WTC11 (cell line): ENCODE results near the gene SUCLG2. TPM values are rescaled to one million over a fixed set of nuclear protein-coding genes. Genes with fewer than 3 reads are reported as not detected.
A peak's percentile ranks its signal among the peaks of the same experiment; 100 is the strongest.
"Not testable (repeated sequence)": the region's sequence is repeated elsewhere in the genome, so short reads cannot be mapped to it uniquely, and the experiment has no call there.

Experiments used
- ATAC-seq: fragments of 200-7000 bp; cut with Tn5 transposase; 2 replicates; pipeline ENCODE4 v1.10.0; 2021; ENCODE audit warnings: mild to moderate bottlenecking, moderate library complexity
- CTCF ChIA-PET: fragments of 300-600 bp; sonication (Branson Sonifier 250); formaldehyde crosslinking; loops from one replicate; lab custom pipeline; 2021; ENCODE audit warnings: antibody characterized with exemption; lab: Charles Lee
- POLR2A ChIA-PET: fragments of 350-600 bp; sonication (Branson Sonifier 250); formaldehyde crosslinking; loops from one replicate; lab custom pipeline; 2021; ENCODE audit warnings: antibody characterized with exemption; lab: Charles Lee
- DNase-seq: peaks from one replicate; pipeline ENCODE4 v3.0.0; 2021; ENCODE audit warnings: low spot score
- H3K27ac Mint-ChIP-seq: 2 replicates; pipeline ENCODE4 v1.8.0; 2021; ENCODE audit warnings: mixed read lengths
- H3K27me3 Mint-ChIP-seq: 2 replicates; pipeline ENCODE4 v1.8.0; 2021; ENCODE audit warnings: low read depth, mild to moderate bottlenecking, moderate library complexity, mixed read lengths
- H3K36me3 Mint-ChIP-seq: 2 replicates; pipeline ENCODE4 v1.8.0; 2021; ENCODE audit warnings: mixed read lengths
- H3K4me1 Mint-ChIP-seq: 2 replicates; pipeline ENCODE4 v1.8.0; 2022; ENCODE audit warnings: mixed read lengths
- H3K4me3 Mint-ChIP-seq: 2 replicates; pipeline ENCODE4 v1.8.0; 2021; ENCODE audit warnings: mild to moderate bottlenecking, moderate library complexity, mixed read lengths
- H3K9me3 Mint-ChIP-seq: 2 replicates; pipeline ENCODE4 v1.8.0; 2021; ENCODE audit warnings: mixed read lengths
- ARID4B ChIP-seq: sonication (generic); formaldehyde crosslinking; IDR thresholded peaks from 2 replicates; pipeline ENCODE4 v1.8.0; 2023; ENCODE audit warnings: missing genetic modification reagents, mild to moderate bottlenecking, borderline replicate concordance
- CBFB ChIP-seq: sonication (generic); formaldehyde crosslinking; IDR thresholded peaks from 2 replicates; pipeline ENCODE4 v1.8.1; 2022; ENCODE audit warnings: mild to moderate bottlenecking, low read depth, missing genetic modification reagents
- CDX4 ChIP-seq: fragments of 250-450 bp; sonication (Bioruptor Pico); IDR thresholded peaks from 2 replicates; pipeline ENCODE4 v1.9.0; 2021; ENCODE audit warnings: moderate library complexity, mild to moderate bottlenecking, inconsistent platforms, borderline replicate concordance
- CTCF ChIP-seq: fragments of 200-600 bp; IDR thresholded peaks from 2 replicates; pipeline ENCODE4 v1.8.0; 2022; ENCODE audit warnings: antibody characterized with exemption
- ELF4 ChIP-seq: sonication (generic); formaldehyde crosslinking; IDR thresholded peaks from 2 replicates; pipeline ENCODE4 v1.8.1; 2022; ENCODE audit warnings: low read depth, mild to moderate bottlenecking, moderate library complexity, missing genetic modification reagents
- EMX1 ChIP-seq: fragments of 250-450 bp; sonication (Bioruptor Pico); IDR thresholded peaks from 2 replicates; pipeline ENCODE4 v1.8.0; 2021; ENCODE audit warnings: mild to moderate bottlenecking
- ETV6 ChIP-seq: sonication (generic); formaldehyde crosslinking; IDR thresholded peaks from 2 replicates; pipeline ENCODE4 v1.8.1; 2022; ENCODE audit warnings: mild to moderate bottlenecking, missing genetic modification reagents
- FOXK1 ChIP-seq: sonication (generic); formaldehyde crosslinking; IDR thresholded peaks from 2 replicates; pipeline ENCODE4 v1.8.0; 2022; ENCODE audit warnings: mild to moderate bottlenecking, moderate library complexity, missing genetic modification reagents
- FOXP4 ChIP-seq: sonication (generic); formaldehyde crosslinking; IDR thresholded peaks from 2 replicates; pipeline ENCODE4 v1.8.0; 2022; ENCODE audit warnings: mild to moderate bottlenecking, missing genetic modification reagents
- JAZF1 ChIP-seq: fragments of 250-450 bp; sonication (Bioruptor Pico); IDR thresholded peaks from 2 replicates; pipeline ENCODE4 v1.9.0; 2021; ENCODE audit warnings: moderate library complexity, mild to moderate bottlenecking, inconsistent platforms
- MYBL2 ChIP-seq: sonication (generic); formaldehyde crosslinking; IDR thresholded peaks from 2 replicates; pipeline ENCODE4 v1.8.1; 2023; ENCODE audit warnings: mild to moderate bottlenecking, moderate library complexity, missing genetic modification reagents
- NFYB ChIP-seq: sonication (generic); formaldehyde crosslinking; conservative IDR thresholded peaks from 2 replicates; pipeline ENCODE4 v1.8.0; 2022; ENCODE audit warnings: low read depth, missing genetic modification reagents
- RORB ChIP-seq: fragments of 250-450 bp; sonication (Bioruptor Pico); IDR thresholded peaks from 2 replicates; pipeline ENCODE4 v1.9.0; 2021; ENCODE audit warnings: mild to moderate bottlenecking
- SOX15 ChIP-seq: fragments of 250-450 bp; sonication (Bioruptor Pico); IDR thresholded peaks from 2 replicates; pipeline ENCODE4 v1.9.0; 2021; ENCODE audit warnings: mild to moderate bottlenecking
- TCF7 ChIP-seq: sonication (generic); formaldehyde crosslinking; IDR thresholded peaks from 2 replicates; pipeline ENCODE4 v1.8.0; 2022; ENCODE audit warnings: mild to moderate bottlenecking, low read depth, missing genetic modification reagents, moderate library complexity
- TEAD4 ChIP-seq: sonication (generic); formaldehyde crosslinking; IDR thresholded peaks from 2 replicates; pipeline ENCODE4 v1.8.0; 2022; ENCODE audit warnings: mild to moderate bottlenecking, missing genetic modification reagents
- ZNF138 ChIP-seq: sonication (generic); formaldehyde crosslinking; conservative IDR thresholded peaks from 2 replicates; pipeline ENCODE4 v1.8.1; 2022; ENCODE audit warnings: mild to moderate bottlenecking, moderate library complexity, missing genetic modification reagents
- ZNF219 ChIP-seq: sonication (generic); formaldehyde crosslinking; IDR thresholded peaks from 2 replicates; pipeline ENCODE4 v1.8.0; 2023; ENCODE audit warnings: missing genetic modification reagents, mild to moderate bottlenecking, borderline replicate concordance
- ZNF423 ChIP-seq: fragments of 250-450 bp; sonication (Bioruptor Pico); IDR thresholded peaks from 2 replicates; pipeline ENCODE4 v2.1.2; 2022; ENCODE audit warnings: mild to moderate bottlenecking, moderate library complexity
- ZNF425 ChIP-seq: fragments of 250-450 bp; sonication (Bioruptor Pico); conservative IDR thresholded peaks from 2 replicates; pipeline ENCODE4 v1.9.0; 2021; ENCODE audit warnings: mild to moderate bottlenecking
- total RNA-seq: library from RNA; stranded (reverse); gene quantifications from 3 replicates; pipeline ENCODE4 v1.2.3, GENCODE V29; 2021

Gene SUCLG2
- total RNA-seq, 1 experiment from 2014 or later = 39.7 TPM

- TF ChIP-seq CDX4 (CRISPR knock-in tag) (no peak), ETV6 (CRISPR knock-in tag) (no peak), SOX15 (CRISPR knock-in tag) (no peak)
Measured at GRCh38 chr3:67550541-67550940, 103.9 kb downstream of the SUCLG2 start (continued).

- H3K27me3 Mint-ChIP-seq, ATAC-seq, H3K27ac Mint-ChIP-seq, POLR2A ChIA-PET, H3K36me3 Mint-ChIP-seq, CTCF ChIA-PET, DNase-seq, H3K4me1 Mint-ChIP-seq, H3K4me3 Mint-ChIP-seq: not testable (repeated sequence)
- H3K9me3 Mint-ChIP-seq = peaks cover 17% of the 10 kb centered on the region
Measured at GRCh38 chr3:67542502-67543250, 111.7 kb downstream of the SUCLG2 start.

GRCh38 chr3:67540198-67540894 lies 114.1 kb downstream of the SUCLG2 start:
- DNase-seq = peak; percentile 30
- peaks cover 20% of the 10 kb centered on the region for H3K9me3 Mint-ChIP-seq
- H3K4me1 Mint-ChIP-seq = peaks cover 8% of the 10 kb centered on the region
- peak; percentile 39; the same call in 1 of the 2 replicates for ATAC-seq
- H3K4me3 Mint-ChIP-seq = no peak overlapping the region
- ChIA-PET POLR2A (interaction anchor here (0.5 kb wide), 1 partner anchor 139 kb away, joined by 3 read pairs; no protein-coding TSS in a partner anchor), CTCF (interaction anchor here (0.7 to 1.2 kb wide), 2 partner anchors 10 to 431 kb away, joined by 3 to 5 read pairs; no protein-coding TSS in a partner anchor)
- H3K27me3 Mint-ChIP-seq = no peaks in the 10 kb centered on the region
- 0 out of 2 replicates have a peak overlapping the region, but pooled peaks have one; percentile 2 for H3K27ac Mint-ChIP-seq
- H3K36me3 Mint-ChIP-seq = peaks cover 3% of the 10 kb centered on the region; the same call in 1 of the 2 replicates
- TF ChIP-seq ARID4B (no peak), MYBL2 (no peak), ZNF138 (CRISPR knock-in tag) (no peak), EMX1 (no peak), CTCF (no peak), TCF7 (no peak), FOXP4 (CRISPR knock-in tag) (no peak), ZNF425 (no peak), ELF4 (CRISPR knock-in tag) (no peak), JAZF1 (CRISPR knock-in tag) (no peak), CDX4 (CRISPR knock-in tag) (no peak), CBFB (CRISPR knock-in tag) (no peak), ZNF219 (CRISPR knock-in tag) (no peak), FOXK1 (CRISPR knock-in tag) (no peak), TEAD4 (CRISPR knock-in tag) (no peak), NFYB (CRISPR knock-in tag) (no peak), ZNF423 (no peak), RORB (CRISPR knock-in tag) (no peak)
